GM23338 (cell line): ENCODE measurements around the gene FLNC. TPM values are rescaled to one million over a fixed set of nuclear protein-coding genes. Genes with fewer than 3 reads are reported as not detected.

Experiments
- ATAC-seq: fragments of 200-7000 bp; cut with Tn5 transposase; 3 replicates; pipeline ENCODE4 v1.9.1; 2020
- DNase-seq: peaks from one replicate; pipeline ENCODE4 v3.0.0-alpha.2; 2015; ENCODE audit warnings: low spot score
- H2AFZ ChIP-seq: fragments of 200-600 bp; sonication (generic); 2 replicates; pipeline ENCODE4 v1.8.0; 2016; ENCODE audit warnings: antibody characterized with exemption, mild to moderate bottlenecking, moderate library complexity
- H3F3A ChIP-seq: fragments of 200-600 bp; sonication (generic); replicated peaks from 2 replicates; pipeline ENCODE4 v1.8.0; 2017; ENCODE audit warnings: antibody characterized with exemption, mixed run types, low read depth
- H3K27ac ChIP-seq: fragments of 200-600 bp; sonication (generic); 2 replicates; pipeline ENCODE4 v1.6.1; 2016; ENCODE audit warnings: low read depth
- H3K27me3 ChIP-seq: fragments of 200-600 bp; sonication (generic); 2 replicates; pipeline ENCODE4 v1.8.0; 2016; ENCODE audit warnings: mild to moderate bottlenecking, mixed run types, moderate library complexity; ENCODE audit not compliant: insufficient read depth
- H3K36me3 ChIP-seq: fragments of 200-600 bp; sonication (generic); 2 replicates; pipeline ENCODE4 v1.8.0; 2016; ENCODE audit warnings: mild to moderate bottlenecking; ENCODE audit not compliant: insufficient read depth
- H3K4me1 ChIP-seq: fragments of 200-600 bp; sonication (generic); 2 replicates; pipeline ENCODE4 v1.8.0; 2016; ENCODE audit warnings: mild to moderate bottlenecking, moderate library complexity; ENCODE audit not compliant: insufficient read depth
- H3K4me2 ChIP-seq: fragments of 200-600 bp; sonication (generic); 2 replicates; pipeline ENCODE4 v1.7.1; 2017; ENCODE audit warnings: mixed run types
- H3K4me3 ChIP-seq: fragments of 200-600 bp; sonication (generic); 2 replicates; pipeline ENCODE4 v1.6.1; 2016; ENCODE audit warnings: mixed run types
- H3K79me2 ChIP-seq: fragments of 200-600 bp; sonication (generic); replicated peaks from 2 replicates; pipeline ENCODE4 v1.8.0; 2017; ENCODE audit warnings: mild to moderate bottlenecking; ENCODE audit not compliant: insufficient read depth
- H3K9me2 ChIP-seq: fragments of 200-600 bp; sonication (generic); 2 replicates; pipeline ENCODE4 v1.8.0; 2017; ENCODE audit not compliant: insufficient read depth
- H4K20me1 ChIP-seq: fragments of 200-600 bp; sonication (generic); replicated peaks from 2 replicates; pipeline ENCODE4 v1.8.0; 2017; ENCODE audit warnings: mild to moderate bottlenecking; ENCODE audit not compliant: insufficient read depth
- H3K27ac Mint-ChIP-seq: 2 replicates; pipeline ENCODE4 v1.8.0; 2020; ENCODE audit warnings: inconsistent platforms, mild to moderate bottlenecking, moderate library complexity, mixed read lengths
- H3K27me3 Mint-ChIP-seq: 3 replicates; pipeline ENCODE4 v1.8.0; 2022; ENCODE audit warnings: low read depth, mild to moderate bottlenecking, moderate library complexity, mixed read lengths, inconsistent platforms; ENCODE audit not compliant: insufficient read depth, poor library complexity
- H3K36me3 Mint-ChIP-seq: 3 replicates; pipeline ENCODE4 v1.8.0; 2021; ENCODE audit warnings: low read depth, mild to moderate bottlenecking, inconsistent platforms, moderate library complexity, mixed read lengths
- H3K4me1 Mint-ChIP-seq: 3 replicates; pipeline ENCODE4 v1.8.0; 2020; ENCODE audit warnings: mild to moderate bottlenecking, inconsistent platforms, mixed read lengths
- H3K4me3 Mint-ChIP-seq: 3 replicates; pipeline ENCODE4 v1.8.0; 2021; ENCODE audit warnings: moderate library complexity, mild to moderate bottlenecking, inconsistent platforms, mixed read lengths
- H3K9me3 Mint-ChIP-seq: 3 replicates; pipeline ENCODE4 v1.8.0; 2020; ENCODE audit warnings: moderate library complexity, mild to moderate bottlenecking, inconsistent platforms, mixed read lengths
- CREB1 ChIP-seq: fragments of 250-450 bp; sonication (Bioruptor Pico); IDR thresholded peaks from 2 replicates; pipeline ENCODE4 v1.5.0; 2020; ENCODE audit warnings: low read depth, mild to moderate bottlenecking, moderate library complexity
- CTCF ChIP-seq, 2 experiments: fragments of 200-600 bp in 1 of 2; sonication (generic) in 1 of 2; conservative IDR thresholded peaks; 2 replicates each; pipeline versions ENCODE4 v1.5.1 to v1.6.1; 2016 to 2017; ENCODE audit warnings: antibody characterized with exemption in 2 of 2, low read depth in 2 of 2, mild to moderate bottlenecking in 2 of 2, moderate library complexity in 1 of 2
- EZH2 ChIP-seq: fragments of 200-600 bp; sonication (generic); IDR thresholded peaks from one replicate; pipeline ENCODE4 v1.8.0; 2017; ENCODE audit warnings: antibody characterized with exemption, mild to moderate bottlenecking, low read depth; ENCODE audit not compliant: unreplicated experiment
- EZH2phosphoT487 ChIP-seq: fragments of 200-600 bp; sonication (generic); IDR thresholded peaks from one replicate; pipeline ENCODE4 v1.8.1; 2018; ENCODE audit warnings: antibody characterized with exemption; ENCODE audit not compliant: unreplicated experiment
- JUNB ChIP-seq: IDR thresholded peaks from one replicate; pipeline ENCODE4 v1.6.1; 2016; ENCODE audit warnings: antibody characterized with exemption; ENCODE audit not compliant: unreplicated experiment
- NANOG ChIP-seq: IDR thresholded peaks from 2 replicates; pipeline ENCODE4 v1.6.1; 2016; ENCODE audit warnings: antibody characterized with exemption, borderline replicate concordance
- POLR2AphosphoS5 ChIP-seq: IDR thresholded peaks from 2 replicates; pipeline ENCODE4 v1.6.1; 2016; ENCODE audit warnings: antibody characterized with exemption, low read depth
- STAT1 ChIP-seq: IDR thresholded peaks from one replicate; pipeline ENCODE4 v1.6.1; 2016; ENCODE audit warnings: antibody characterized with exemption; ENCODE audit not compliant: unreplicated experiment
- ZNF114 ChIP-seq: fragments of 250-450 bp; sonication (Bioruptor Pico); IDR thresholded peaks from 2 replicates; pipeline ENCODE4 v1.5.0; 2020; ENCODE audit warnings: mild to moderate bottlenecking, moderate library complexity
- polyA plus RNA-seq: library from polyadenylated mRNA; unstranded; fragments of >200 nt; fragmentation: Nextera tagmentation; extraction: Ambion mirVana; gene quantifications from 2 replicates; pipeline ENCODE4 v1.2.1, GENCODE V29; 2016
- total RNA-seq: library from RNA; depleted of rRNA; stranded (reverse); fragments of >200 nt; shearing (Covaris generic); gene quantifications from 2 replicates; pipeline ENCODE4 v1.2.3, GENCODE V29; 2014
- TF ChIP-seq, protein P1 (sequence below): IDR thresholded peaks from 2 replicates; pipeline ENCODE4 v1.6.1; 2016; ENCODE audit warnings: antibody characterized with exemption
- TF ChIP-seq, protein P2 (sequence below): fragments of 250-450 bp; sonication (Bioruptor Pico); IDR thresholded peaks from 2 replicates; pipeline ENCODE4 v1.5.0; 2020; ENCODE audit warnings: mild to moderate bottlenecking, moderate library complexity
- TF ChIP-seq, protein P3 (sequence below): IDR thresholded peaks from one replicate; pipeline ENCODE4 v1.6.1; 2018; ENCODE audit warnings: antibody characterized with exemption; ENCODE audit not compliant: unreplicated experiment

The FLNC gene
- total and polyA plus RNA-seq, 2 experiments from 2014 or later, result 0.65 to 11.8 TPM

DNA sequence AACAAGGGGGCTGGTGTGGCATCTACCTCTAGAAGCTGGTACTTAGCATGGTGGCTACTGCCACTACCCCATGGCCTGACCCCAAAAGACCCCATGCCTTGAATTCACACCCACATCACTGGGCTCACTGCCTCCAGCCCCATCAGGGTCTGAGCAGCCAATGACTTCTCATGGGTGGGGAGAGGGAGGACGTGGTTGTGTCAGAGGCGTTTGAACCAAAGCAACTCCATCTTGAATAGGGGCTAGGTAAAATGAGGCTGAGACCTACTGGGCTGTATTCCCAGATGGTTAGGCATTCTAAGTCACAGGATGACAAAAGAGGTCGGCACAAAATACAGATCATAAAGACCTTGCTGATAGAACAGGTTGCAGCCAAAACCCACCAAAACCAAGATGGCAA, 65.1 kb downstream of the FLNC start (continued):
- TF ChIP-seq CTCF (conservative IDR thresholded peaks at IDR 0.05; ENCODE audit: low read depth in 2 of 2), result no peak
- TF ChIP-seq, protein P1, sequence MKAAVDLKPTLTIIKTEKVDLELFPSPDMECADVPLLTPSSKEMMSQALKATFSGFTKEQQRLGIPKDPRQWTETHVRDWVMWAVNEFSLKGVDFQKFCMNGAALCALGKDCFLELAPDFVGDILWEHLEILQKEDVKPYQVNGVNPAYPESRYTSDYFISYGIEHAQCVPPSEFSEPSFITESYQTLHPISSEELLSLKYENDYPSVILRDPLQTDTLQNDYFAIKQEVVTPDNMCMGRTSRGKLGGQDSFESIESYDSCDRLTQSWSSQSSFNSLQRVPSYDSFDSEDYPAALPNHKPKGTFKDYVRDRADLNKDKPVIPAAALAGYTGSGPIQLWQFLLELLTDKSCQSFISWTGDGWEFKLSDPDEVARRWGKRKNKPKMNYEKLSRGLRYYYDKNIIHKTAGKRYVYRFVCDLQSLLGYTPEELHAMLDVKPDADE, result no peak

DNA sequence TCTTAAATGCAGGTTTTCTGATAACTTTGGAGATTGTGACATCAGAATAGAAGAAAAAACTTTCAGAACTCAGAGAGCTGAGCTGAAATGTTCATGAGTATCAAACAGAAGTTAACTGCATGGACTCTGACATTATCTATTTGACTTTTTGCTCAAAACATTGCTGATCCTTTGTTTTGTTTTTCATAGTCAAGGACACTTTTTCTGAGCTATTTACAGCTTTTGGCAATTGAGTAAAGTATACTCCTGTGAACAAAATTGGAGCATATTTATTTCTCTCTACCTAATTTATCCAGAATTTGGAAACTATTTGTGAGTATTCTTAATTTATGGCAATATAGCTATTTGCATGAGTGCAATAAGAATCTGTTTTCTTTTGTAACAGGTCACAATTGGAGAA, 69.2 kb downstream of the FLNC start:
- H3K36me3 Mint-ChIP-seq, result peaks cover 4% of the 10 kb centered on the region
- Histone ChIP-seq H3K79me2 (no peaks in the 10 kb centered on the region), H3K9me2 (0 out of 2 replicates have a peak, but pooled peaks cover 5% of the 10 kb centered on the region), H2AFZ (no peak overlapping the region), H3F3A (no peaks in the 10 kb centered on the region), H3K4me2 (no peak overlapping the region), H4K20me1 (no peaks in the 10 kb centered on the region), H3K4me3 (no peak overlapping the region), H3K27me3 (no peaks in the 10 kb centered on the region), H3K36me3 (0 out of 2 replicates have a peak, but pooled peaks cover 7% of the 10 kb centered on the region), H3K4me1 (no peaks in the 10 kb centered on the region), H3K27ac (no peak overlapping the region)
- DNase-seq, result no peak
- ATAC-seq, result no peak
- H3K27ac Mint-ChIP-seq, result no peak overlapping the region
- peaks cover 5% of the 10 kb centered on the region for H3K27me3 Mint-ChIP-seq
- H3K4me3 Mint-ChIP-seq, result no peak overlapping the region
- peaks cover 13% of the 10 kb centered on the region; the same call in 2 of the 3 replicates for H3K9me3 Mint-ChIP-seq
- peaks cover 1% of the 10 kb centered on the region; the same call in 1 of the 3 replicates for H3K4me1 Mint-ChIP-seq
- TF ChIP-seq ZNF114 (CRISPR knock-in tag) (no peak), JUNB (no peak), NANOG (no peak), POLR2AphosphoS5 (no peak), EZH2 (no peak), EZH2phosphoT487 (no peak), STAT1 (no peak), CREB1 (no peak)
- TF ChIP-seq, protein P2, sequence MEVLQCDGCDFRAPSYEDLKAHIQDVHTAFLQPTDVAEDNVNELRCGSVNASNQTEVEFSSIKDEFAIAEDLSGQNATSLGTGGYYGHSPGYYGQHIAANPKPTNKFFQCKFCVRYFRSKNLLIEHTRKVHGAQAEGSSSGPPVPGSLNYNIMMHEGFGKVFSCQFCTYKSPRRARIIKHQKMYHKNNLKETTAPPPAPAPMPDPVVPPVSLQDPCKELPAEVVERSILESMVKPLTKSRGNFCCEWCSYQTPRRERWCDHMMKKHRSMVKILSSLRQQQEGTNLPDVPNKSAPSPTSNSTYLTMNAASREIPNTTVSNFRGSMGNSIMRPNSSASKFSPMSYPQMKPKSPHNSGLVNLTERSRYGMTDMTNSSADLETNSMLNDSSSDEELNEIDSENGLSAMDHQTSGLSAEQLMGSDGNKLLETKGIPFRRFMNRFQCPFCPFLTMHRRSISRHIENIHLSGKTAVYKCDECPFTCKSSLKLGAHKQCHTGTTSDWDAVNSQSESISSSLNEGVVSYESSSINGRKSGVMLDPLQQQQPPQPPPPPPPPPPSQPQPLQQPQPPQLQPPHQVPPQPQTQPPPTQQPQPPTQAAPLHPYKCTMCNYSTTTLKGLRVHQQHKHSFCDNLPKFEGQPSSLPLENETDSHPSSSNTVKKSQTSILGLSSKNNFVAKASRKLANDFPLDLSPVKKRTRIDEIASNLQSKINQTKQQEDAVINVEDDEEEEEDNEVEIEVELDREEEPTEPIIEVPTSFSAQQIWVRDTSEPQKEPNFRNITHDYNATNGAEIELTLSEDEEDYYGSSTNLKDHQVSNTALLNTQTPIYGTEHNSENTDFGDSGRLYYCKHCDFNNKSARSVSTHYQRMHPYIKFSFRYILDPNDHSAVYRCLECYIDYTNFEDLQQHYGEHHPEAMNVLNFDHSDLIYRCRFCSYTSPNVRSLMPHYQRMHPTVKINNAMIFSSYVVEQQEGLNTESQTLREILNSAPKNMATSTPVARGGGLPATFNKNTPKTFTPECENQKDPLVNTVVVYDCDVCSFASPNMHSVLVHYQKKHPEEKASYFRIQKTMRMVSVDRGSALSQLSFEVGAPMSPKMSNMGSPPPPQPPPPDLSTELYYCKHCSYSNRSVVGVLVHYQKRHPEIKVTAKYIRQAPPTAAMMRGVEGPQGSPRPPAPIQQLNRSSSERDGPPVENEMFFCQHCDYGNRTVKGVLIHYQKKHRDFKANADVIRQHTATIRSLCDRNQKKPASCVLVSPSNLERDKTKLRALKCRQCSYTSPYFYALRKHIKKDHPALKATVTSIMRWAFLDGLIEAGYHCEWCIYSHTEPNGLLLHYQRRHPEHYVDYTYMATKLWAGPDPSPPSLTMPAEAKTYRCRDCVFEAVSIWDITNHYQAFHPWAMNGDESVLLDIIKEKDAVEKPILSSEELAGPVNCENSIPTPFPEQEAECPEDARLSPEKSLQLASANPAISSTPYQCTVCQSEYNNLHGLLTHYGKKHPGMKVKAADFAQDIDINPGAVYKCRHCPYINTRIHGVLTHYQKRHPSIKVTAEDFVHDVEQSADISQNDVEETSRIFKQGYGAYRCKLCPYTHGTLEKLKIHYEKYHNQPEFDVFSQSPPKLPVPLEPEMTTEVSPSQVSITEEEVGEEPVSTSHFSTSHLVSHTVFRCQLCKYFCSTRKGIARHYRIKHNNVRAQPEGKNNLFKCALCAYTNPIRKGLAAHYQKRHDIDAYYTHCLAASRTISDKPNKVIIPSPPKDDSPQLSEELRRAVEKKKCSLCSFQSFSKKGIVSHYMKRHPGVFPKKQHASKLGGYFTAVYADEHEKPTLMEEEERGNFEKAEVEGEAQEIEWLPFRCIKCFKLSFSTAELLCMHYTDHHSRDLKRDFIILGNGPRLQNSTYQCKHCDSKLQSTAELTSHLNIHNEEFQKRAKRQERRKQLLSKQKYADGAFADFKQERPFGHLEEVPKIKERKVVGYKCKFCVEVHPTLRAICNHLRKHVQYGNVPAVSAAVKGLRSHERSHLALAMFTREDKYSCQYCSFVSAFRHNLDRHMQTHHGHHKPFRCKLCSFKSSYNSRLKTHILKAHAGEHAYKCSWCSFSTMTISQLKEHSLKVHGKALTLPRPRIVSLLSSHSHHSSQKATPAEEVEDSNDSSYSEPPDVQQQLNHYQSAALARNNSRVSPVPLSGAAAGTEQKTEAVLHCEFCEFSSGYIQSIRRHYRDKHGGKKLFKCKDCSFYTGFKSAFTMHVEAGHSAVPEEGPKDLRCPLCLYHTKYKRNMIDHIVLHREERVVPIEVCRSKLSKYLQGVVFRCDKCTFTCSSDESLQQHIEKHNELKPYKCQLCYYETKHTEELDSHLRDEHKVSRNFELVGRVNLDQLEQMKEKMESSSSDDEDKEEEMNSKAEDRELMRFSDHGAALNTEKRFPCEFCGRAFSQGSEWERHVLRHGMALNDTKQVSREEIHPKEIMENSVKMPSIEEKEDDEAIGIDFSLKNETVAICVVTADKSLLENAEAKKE, result no peak
- TF ChIP-seq, protein P3, sequence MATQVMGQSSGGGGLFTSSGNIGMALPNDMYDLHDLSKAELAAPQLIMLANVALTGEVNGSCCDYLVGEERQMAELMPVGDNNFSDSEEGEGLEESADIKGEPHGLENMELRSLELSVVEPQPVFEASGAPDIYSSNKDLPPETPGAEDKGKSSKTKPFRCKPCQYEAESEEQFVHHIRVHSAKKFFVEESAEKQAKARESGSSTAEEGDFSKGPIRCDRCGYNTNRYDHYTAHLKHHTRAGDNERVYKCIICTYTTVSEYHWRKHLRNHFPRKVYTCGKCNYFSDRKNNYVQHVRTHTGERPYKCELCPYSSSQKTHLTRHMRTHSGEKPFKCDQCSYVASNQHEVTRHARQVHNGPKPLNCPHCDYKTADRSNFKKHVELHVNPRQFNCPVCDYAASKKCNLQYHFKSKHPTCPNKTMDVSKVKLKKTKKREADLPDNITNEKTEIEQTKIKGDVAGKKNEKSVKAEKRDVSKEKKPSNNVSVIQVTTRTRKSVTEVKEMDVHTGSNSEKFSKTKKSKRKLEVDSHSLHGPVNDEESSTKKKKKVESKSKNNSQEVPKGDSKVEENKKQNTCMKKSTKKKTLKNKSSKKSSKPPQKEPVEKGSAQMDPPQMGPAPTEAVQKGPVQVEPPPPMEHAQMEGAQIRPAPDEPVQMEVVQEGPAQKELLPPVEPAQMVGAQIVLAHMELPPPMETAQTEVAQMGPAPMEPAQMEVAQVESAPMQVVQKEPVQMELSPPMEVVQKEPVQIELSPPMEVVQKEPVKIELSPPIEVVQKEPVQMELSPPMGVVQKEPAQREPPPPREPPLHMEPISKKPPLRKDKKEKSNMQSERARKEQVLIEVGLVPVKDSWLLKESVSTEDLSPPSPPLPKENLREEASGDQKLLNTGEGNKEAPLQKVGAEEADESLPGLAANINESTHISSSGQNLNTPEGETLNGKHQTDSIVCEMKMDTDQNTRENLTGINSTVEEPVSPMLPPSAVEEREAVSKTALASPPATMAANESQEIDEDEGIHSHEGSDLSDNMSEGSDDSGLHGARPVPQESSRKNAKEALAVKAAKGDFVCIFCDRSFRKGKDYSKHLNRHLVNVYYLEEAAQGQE, result no peak
- TF ChIP-seq, protein P1, result no peak
